HEK293T (cell line): ENCODE data around the gene SBF1.

Source experiments
- BHLHE40 ChIP-seq: fragments of 450-650 bp; IDR thresholded peaks from 2 replicates; pipeline ENCODE4 v1.6.1; 2016; ENCODE audit warnings: mild to moderate bottlenecking, moderate library complexity, borderline replicate concordance
- CTBP1 ChIP-seq: fragments of 450-650 bp; IDR thresholded peaks from 2 replicates; pipeline ENCODE4 v1.6.1; 2016; ENCODE audit warnings: borderline replicate concordance
- ELF4 ChIP-seq: fragments of 450-650 bp; IDR thresholded peaks from 2 replicates; pipeline ENCODE4 v1.6.1; 2017; ENCODE audit warnings: antibody characterized with exemption
- FOXA1 ChIP-seq: fragments of 450-650 bp; IDR thresholded peaks from 2 replicates; pipeline ENCODE4 v1.6.1; 2016; ENCODE audit warnings: mild to moderate bottlenecking
- FOXM1 ChIP-seq: fragments of 450-650 bp; IDR thresholded peaks from 2 replicates; pipeline ENCODE4 v1.6.1; 2017; ENCODE audit warnings: mild to moderate bottlenecking, borderline replicate concordance
- HDGF ChIP-seq: fragments of 450-650 bp; IDR thresholded peaks from 2 replicates; pipeline ENCODE4 v1.6.1; 2017; ENCODE audit warnings: antibody characterized with exemption, borderline replicate concordance
- NFRKB ChIP-seq: fragments of 450-650 bp; IDR thresholded peaks from 2 replicates; pipeline ENCODE4 v1.6.1; 2016; ENCODE audit warnings: mild to moderate bottlenecking, moderate library complexity
- SP1 ChIP-seq: fragments of 450-650 bp; IDR thresholded peaks from 2 replicates; pipeline ENCODE4 v1.6.1; 2017
- SUZ12 ChIP-seq: fragments of 450-650 bp; IDR thresholded peaks from 2 replicates; pipeline ENCODE4 v1.6.1; 2016; ENCODE audit warnings: mild to moderate bottlenecking
- TARDBP ChIP-seq: fragments of 450-650 bp; IDR thresholded peaks from 2 replicates; pipeline ENCODE4 v1.6.1; 2016
- ZNF384 ChIP-seq: fragments of 450-650 bp; IDR thresholded peaks from 2 replicates; pipeline ENCODE4 v1.6.1; 2016

- TF ChIP-seq FOXM1 (no peak), NFRKB (no peak), HDGF (no peak), ZNF384 (no peak), BHLHE40 (no peak), ELF4 (no peak), SP1 (no peak), SUZ12 (no peak), FOXA1 (no peak), TARDBP (no peak), CTBP1 (no peak)
These were observed 30.5 kb upstream of the SBF1 start for GRCh38 chr22:50505276-50505775.
